Measurements from ENCODE around the gene LTBP2. TPM values are rescaled to one million over a fixed set of nuclear protein-coding genes. Genes with fewer than 3 reads are reported as not detected.

The LTBP2 gene
- total and polyA plus RNA-seq, 2 of the 13 experiments (the other 11 are each of a cell fraction or from before 2014, with no cell fraction given), result 0.20 to 0.41 TPM

GRCh38 chr14:74525361-74525851 is 86.6 kb downstream of the LTBP2 start:
- Histone ChIP-seq H3K36me3 (replicated peaks in 1 of 2; ENCODE audit: control insufficient read depth in 1 of 2, insufficient read depth in 2 of 2, low read length in 2 of 2) (no peaks in the 10 kb centered on the region), H4K20me1 (ENCODE audit: insufficient read depth, low read length) (no peaks in the 10 kb centered on the region), H3K27ac (ENCODE audit: extremely low read length, insufficient read depth, low read length) (no peak overlapping the region), H2AFZ (ENCODE audit: low read length) (no peak overlapping the region), H3K4me3 (replicated peaks in 1 of 3; ENCODE audit: insufficient read depth in 1 of 3, low read depth in 2 of 3, low read length in 3 of 3) (no peak overlapping the region), H3K9ac (ENCODE audit: insufficient read depth, low read depth, low read length) (no peak overlapping the region), H3K9me3 (ENCODE audit: low read length) (no peaks in the 10 kb centered on the region), H3K27me3 (ENCODE audit: control insufficient read depth in 1 of 2, insufficient read depth in 2 of 2, low read length in 2 of 2) (peaks cover 6 to 57% of the 10 kb centered on the region in 2 experiments; a peak in 3 of 5 replicates), H3K79me2 (ENCODE audit: insufficient read depth, low read length) (no peaks in the 10 kb centered on the region), H3K4me2 (ENCODE audit: low read depth, low read length) (no peak overlapping the region), H3K4me1 (ENCODE audit: insufficient read depth, low read length) (no peaks in the 10 kb centered on the region)
- BruUV-seq (replicated peaks), result no TSS peak
- CTCF ChIA-PET (ENCODE audit: low intra/inter-chr PET ratio, low total read pairs), result no interaction called here
- FAIRE-seq, result no peak
- POLR2A ChIA-PET, result no interaction called here
- WGBS (ENCODE audit: low lambda C conversion rate), result 4% methylated on average over 3 of the region's 4 CpGs
- TF ChIP-seq NFIB (CRISPR knock-in tag; IDR thresholded peaks at IDR 0.05; ENCODE audit: borderline replicate concordance) (no peak), ZNF331 (CRISPR knock-in tag; IDR thresholded peaks at IDR 0.05) (no peak), ELF3 (CRISPR knock-in tag; IDR thresholded peaks at IDR 0.05) (no peak), MBNL3 (CRISPR knock-in tag; conservative IDR thresholded peaks at IDR 0.05) (no peak), SUZ12 (IDR thresholded peaks at IDR 0.05; ENCODE audit: low read depth, low read length) (no peak), JUNB (CRISPR knock-in tag; IDR thresholded peaks at IDR 0.05; ENCODE audit: borderline replicate concordance) (no peak), FOXC1 (CRISPR knock-in tag; IDR thresholded peaks at IDR 0.05; ENCODE audit: borderline replicate concordance) (no peak), REPIN1 (CRISPR knock-in tag; IDR thresholded peaks at IDR 0.05; ENCODE audit: borderline replicate concordance, low read depth) (no peak), ZNF792 (CRISPR knock-in tag; IDR thresholded peaks at IDR 0.05) (no peak), TBX3 (IDR thresholded peaks at IDR 0.05; ENCODE audit: borderline replicate concordance) (no peak), NKX3-1 (CRISPR knock-in tag; IDR thresholded peaks at IDR 0.05) (no peak)
- TF ChIP-seq, protein P1, sequence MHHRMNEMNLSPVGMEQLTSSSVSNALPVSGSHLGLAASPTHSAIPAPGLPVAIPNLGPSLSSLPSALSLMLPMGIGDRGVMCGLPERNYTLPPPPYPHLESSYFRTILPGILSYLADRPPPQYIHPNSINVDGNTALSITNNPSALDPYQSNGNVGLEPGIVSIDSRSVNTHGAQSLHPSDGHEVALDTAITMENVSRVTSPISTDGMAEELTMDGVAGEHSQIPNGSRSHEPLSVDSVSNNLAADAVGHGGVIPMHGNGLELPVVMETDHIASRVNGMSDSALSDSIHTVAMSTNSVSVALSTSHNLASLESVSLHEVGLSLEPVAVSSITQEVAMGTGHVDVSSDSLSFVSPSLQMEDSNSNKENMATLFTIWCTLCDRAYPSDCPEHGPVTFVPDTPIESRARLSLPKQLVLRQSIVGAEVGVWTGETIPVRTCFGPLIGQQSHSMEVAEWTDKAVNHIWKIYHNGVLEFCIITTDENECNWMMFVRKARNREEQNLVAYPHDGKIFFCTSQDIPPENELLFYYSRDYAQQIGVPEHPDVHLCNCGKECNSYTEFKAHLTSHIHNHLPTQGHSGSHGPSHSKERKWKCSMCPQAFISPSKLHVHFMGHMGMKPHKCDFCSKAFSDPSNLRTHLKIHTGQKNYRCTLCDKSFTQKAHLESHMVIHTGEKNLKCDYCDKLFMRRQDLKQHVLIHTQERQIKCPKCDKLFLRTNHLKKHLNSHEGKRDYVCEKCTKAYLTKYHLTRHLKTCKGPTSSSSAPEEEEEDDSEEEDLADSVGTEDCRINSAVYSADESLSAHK (CRISPR knock-in tag; IDR thresholded peaks at IDR 0.05; ENCODE audit: borderline replicate concordance), result no peak
- TF ChIP-seq, protein P2, sequence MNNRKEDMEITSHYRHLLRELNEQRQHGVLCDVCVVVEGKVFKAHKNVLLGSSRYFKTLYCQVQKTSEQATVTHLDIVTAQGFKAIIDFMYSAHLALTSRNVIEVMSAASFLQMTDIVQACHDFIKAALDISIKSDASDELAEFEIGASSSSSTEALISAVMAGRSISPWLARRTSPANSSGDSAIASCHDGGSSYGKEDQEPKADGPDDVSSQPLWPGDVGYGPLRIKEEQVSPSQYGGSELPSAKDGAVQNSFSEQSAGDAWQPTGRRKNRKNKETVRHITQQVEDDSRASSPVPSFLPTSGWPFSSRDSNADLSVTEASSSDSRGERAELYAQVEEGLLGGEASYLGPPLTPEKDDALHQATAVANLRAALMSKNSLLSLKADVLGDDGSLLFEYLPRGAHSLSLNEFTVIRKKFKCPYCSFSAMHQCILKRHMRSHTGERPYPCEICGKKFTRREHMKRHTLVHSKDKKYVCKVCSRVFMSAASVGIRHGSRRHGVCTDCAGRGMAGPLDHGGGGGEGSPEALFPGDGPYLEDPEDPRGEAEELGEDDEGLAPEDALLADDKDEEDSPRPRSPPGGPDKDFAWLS (CRISPR knock-in tag; IDR thresholded peaks at IDR 0.05; ENCODE audit: borderline replicate concordance), result no peak
- TF ChIP-seq, protein P3, sequence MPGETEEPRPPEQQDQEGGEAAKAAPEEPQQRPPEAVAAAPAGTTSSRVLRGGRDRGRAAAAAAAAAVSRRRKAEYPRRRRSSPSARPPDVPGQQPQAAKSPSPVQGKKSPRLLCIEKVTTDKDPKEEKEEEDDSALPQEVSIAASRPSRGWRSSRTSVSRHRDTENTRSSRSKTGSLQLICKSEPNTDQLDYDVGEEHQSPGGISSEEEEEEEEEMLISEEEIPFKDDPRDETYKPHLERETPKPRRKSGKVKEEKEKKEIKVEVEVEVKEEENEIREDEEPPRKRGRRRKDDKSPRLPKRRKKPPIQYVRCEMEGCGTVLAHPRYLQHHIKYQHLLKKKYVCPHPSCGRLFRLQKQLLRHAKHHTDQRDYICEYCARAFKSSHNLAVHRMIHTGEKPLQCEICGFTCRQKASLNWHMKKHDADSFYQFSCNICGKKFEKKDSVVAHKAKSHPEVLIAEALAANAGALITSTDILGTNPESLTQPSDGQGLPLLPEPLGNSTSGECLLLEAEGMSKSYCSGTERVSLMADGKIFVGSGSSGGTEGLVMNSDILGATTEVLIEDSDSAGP (CRISPR knock-in tag; IDR thresholded peaks at IDR 0.05; ENCODE audit: borderline replicate concordance), result no peak
- TF ChIP-seq, protein P4, sequence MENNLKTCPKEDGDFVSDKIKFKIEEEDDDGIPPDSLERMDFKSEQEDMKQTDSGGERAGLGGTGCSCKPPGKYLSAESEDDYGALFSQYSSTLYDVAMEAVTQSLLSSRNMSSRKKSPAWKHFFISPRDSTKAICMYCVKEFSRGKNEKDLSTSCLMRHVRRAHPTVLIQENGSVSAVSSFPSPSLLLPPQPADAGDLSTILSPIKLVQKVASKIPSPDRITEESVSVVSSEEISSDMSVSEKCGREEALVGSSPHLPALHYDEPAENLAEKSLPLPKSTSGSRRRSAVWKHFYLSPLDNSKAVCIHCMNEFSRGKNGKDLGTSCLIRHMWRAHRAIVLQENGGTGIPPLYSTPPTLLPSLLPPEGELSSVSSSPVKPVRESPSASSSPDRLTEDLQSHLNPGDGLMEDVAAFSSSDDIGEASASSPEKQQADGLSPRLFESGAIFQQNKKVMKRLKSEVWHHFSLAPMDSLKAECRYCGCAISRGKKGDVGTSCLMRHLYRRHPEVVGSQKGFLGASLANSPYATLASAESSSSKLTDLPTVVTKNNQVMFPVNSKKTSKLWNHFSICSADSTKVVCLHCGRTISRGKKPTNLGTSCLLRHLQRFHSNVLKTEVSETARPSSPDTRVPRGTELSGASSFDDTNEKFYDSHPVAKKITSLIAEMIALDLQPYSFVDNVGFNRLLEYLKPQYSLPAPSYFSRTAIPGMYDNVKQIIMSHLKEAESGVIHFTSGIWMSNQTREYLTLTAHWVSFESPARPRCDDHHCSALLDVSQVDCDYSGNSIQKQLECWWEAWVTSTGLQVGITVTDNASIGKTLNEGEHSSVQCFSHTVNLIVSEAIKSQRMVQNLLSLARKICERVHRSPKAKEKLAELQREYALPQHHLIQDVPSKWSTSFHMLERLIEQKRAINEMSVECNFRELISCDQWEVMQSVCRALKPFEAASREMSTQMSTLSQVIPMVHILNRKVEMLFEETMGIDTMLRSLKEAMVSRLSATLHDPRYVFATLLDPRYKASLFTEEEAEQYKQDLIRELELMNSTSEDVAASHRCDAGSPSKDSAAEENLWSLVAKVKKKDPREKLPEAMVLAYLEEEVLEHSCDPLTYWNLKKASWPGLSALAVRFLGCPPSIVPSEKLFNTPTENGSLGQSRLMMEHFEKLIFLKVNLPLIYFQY (CRISPR knock-in tag; IDR thresholded peaks at IDR 0.05; ENCODE audit: borderline replicate concordance), result no peak
- DNase-seq (ENCODE audit: low spot score), result no peak
- in situ Hi-C loops (cut with HindIII; ENCODE audit: extremely low pct_ligation_motif_present, low pct_unique_long_range_greater_than_20kb), result no loop called here
- ATAC-seq, result no peak
- intact Hi-C loops (cut with micrococcal nuclease; ENCODE audit: unreplicated experiment), result no loop called here

Measured in HepG2 (cell line).